Measurements from ENCODE around the gene IGF1.

GRCh38 chr12:102390068-102390467 is 90.3 kb downstream of the IGF1 start:
- TF ChIP-seq CTCF (IDR thresholded peaks at IDR 0.05; ENCODE audit: low read depth, low read length) (no peak), EZH2phosphoT487 (IDR thresholded peaks at IDR 0.05; ENCODE audit: low read depth) (no peak)

Measured in OCI-LY3 (cell line).